ENCODE results near the gene EID1.
"Not testable (repeated sequence)": the region's sequence is repeated elsewhere in the genome, so short reads cannot be mapped to it uniquely, and the experiment has no call there.

The EID1 gene, protein sequence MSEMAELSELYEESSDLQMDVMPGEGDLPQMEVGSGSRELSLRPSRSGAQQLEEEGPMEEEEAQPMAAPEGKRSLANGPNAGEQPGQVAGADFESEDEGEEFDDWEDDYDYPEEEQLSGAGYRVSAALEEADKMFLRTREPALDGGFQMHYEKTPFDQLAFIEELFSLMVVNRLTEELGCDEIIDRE

GRCh38 chr15:48877630-48878595, at the start of gene EID1:
Gene EID1 (plus strand): TSS chr15:48878134. CDS start chr15:48878177, 43 bp downstream.
- DNase-seq = peak; percentile 92

- no peak for DNase-seq
These were observed 49.5 kb upstream of the EID1 start for GRCh38 chr15:48828471-48828870.

DNA sequence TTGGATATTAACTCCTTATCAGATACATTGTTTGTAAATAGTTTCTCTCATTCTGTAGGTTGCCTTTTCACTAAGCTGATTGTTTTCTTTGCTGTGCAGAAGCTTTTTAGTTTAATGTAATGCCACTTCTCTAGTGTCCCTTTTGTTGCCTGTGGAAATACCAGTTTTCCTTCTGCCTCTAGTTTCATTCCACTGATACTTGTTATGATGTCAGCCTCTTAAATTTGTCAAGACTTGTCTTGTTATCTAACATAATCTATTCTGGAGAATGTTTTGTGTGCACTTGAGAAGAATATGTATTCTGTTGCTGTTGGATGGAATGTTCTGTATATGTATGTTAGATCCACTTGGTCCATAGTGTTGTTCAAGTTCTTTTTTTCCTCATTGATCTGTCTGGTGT, 49.0 kb upstream of the EID1 start:
- DNase-seq = no peak

GRCh38 chr15:48832648-48833047, 45.3 kb upstream of the EID1 start:
- DNase-seq = no peak

DNA sequence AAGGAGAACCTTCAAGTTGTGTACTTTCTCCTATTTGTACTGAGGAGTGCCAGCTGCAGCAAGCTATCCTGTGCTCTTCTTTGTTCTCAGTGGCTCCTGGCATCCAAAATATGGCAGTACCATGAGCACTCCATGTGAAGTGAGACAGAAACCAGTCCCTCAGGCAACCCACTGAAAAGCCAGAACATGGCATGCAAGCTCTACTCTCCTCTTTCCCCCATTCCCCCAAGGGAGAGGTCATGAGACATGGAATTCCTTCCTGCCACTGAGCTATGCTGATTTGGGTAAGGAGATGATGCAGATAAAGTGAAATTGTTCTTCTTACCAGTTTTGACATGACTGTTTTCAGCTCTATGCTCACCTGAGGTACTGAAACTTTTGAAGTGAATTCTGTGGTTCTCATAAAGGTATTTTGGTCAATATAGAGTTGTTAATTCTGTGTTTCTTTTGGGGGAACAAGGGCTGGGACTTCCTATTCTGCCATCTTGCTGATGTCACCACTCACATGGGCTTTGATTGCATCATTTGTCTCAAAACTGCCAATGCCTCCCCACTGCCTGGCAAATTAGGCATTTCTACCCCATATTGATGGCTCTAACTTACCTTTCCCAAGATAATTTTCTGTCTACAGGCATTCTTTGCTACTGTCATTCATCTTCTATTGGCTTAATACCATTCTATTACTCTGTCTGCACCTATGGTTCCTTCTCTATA, 44.3 kb upstream of the EID1 start:
- no peak for DNase-seq

GRCh38 chr15:48834756-48835155, 43.2 kb upstream of the EID1 start:
- DNase-seq = no peak

DNA sequence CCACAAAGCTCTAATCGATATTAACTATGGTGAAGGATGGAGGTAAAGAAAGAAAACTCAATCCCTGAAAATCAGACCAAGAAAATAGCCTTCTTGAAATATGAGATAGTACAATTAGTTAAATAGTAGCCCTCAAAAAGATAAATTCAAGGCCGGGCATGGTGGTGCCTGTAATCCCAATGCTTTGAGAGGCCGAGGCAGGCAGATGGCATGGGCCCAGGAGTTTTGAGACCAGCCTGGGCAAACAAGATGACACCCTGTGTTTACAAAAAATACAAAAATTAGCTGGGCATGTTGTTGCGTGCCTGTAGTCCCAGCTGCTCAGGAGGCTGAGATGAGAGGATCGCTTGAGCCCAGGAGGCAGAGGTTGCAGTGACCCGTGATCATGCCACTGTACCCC, 35.4 kb upstream of the EID1 start:
- DNase-seq = no peak

DNA sequence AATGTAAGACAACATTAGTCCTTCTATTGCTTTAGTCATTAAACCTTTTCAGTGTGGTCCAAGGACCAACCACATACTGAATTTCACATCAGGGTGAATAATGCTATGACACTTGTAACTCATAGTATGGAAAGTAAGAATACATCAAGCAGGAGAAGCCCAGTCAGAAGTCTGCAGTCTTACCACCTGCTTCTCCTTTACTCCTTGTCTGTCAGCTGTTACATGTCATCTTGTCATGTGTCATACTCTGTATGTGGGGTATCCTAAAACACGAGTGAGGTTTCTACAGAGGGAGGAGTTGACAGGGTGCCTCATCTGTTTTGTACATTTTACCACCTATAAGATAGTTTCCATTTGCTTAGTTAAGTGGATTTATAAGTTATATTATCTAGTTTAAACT, 32.8 kb upstream of the EID1 start:
- DNase-seq = no peak

DNA sequence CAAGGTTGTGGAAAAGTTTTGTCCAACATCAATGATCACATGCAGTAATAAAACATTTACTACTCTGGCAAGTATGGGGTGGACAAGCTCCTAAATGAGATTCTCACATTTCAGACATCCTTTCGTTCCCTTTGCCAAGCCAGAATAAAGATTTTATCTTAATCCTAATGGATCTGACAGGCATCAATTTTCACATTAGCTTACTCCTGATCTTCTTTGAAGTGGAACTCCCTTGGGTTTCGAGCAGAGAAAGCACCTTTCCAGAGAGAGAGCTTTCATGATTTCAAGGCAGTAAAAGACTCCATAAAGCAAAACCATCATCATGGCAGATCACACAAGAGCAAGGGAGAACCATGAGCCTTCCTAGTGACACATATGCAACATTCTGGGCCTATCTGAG, 27.3 kb upstream of the EID1 start:
- DNase-seq = no peak

GRCh38 chr15:48851956-48852355, 26.0 kb upstream of the EID1 start:
- no peak for DNase-seq

DNA sequence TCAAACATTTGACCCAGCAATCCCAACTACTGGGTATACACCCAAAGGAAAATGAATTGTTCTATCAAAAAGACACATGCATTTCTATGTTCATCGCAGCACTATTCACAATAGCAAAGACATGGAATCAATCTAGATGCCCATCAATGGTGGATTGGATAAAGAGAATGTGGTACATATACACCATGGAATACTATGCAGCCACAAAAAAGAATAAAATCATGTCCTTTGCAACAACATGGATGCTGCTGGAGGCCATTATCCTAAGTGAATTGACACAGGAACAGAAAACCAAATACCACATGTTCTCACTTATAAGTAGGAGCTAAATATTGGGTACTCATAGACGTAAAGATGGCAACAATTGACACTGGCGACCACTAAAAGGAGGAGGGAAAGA, 23.5 kb upstream of the EID1 start:
- not testable (repeated sequence) for DNase-seq

GRCh38 chr15:48855501-48856440, 22.2 kb upstream of the EID1 start:
- DNase-seq = no peak

GRCh38 chr15:48856942-48857341, 21.0 kb upstream of the EID1 start:
- DNase-seq = no peak

DNA sequence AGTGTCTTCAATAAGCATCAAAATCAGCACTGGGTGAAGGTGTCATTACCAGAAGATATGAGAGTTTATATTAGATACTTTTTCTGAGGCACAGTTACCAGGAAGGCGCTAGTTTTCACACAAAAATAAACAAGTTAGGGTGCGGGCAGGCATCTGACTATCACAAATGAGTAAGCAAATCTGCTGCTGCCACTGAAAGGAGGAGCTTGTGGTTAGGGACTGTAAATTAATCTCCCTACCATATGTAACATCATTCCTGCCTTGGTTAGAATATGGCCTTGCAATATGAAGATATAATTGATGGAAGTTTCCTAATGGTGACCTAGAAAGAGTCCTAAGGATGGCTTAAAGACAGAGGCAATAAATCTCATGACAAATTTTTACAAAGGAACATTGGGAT, 19.5 kb upstream of the EID1 start:
- DNase-seq = peak; percentile 7

DNA sequence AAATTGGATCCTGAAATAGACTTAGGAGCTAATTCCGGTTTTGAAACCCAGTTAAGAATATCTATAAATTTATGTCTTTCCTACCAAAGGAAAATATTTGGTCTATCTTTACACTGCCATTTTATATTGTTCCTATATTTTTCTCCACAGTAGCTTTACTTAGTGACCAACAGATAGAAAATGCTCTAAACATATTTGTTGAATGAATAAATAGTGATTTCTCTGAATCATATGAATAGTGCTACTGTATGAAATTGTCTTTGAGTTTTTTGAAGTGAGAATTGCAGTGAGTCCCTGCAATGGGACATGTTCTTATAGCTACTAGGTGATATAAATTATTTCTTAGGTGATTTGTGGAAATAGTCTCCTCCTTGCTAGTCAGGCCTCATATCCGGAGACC, 18.5 kb upstream of the EID1 start:
- no peak for DNase-seq

DNA sequence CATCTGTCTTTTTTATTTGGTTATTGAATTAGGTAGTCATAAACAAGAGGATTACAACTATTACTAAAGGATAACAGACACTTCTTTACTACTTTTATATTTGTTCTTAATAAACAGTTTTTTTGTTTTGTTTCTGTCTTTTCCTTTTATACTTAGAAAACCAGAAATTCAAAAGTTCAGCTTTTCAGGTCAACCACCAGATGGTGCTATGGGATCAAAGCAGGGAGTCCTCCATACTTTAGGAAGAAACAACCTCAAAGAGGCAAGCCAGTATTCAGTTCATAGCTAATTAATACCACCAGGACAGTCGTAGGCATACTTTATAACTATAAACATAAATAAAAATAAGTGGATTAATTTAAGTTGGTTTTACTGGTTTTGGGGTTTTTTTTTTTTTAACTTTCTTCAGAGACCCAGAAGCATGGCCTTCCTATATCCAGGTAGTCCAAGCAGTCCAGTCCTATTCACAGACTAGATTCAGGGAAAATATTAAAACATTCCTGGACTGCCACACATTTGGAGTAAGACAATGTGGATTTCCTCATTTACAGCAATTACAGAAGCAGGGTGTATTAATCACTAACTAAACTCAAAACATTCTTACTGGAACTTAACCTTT, 16.0 kb upstream of the EID1 start:
- peak; percentile 13 for DNase-seq

GRCh38 chr15:48862705-48863104, 15.2 kb upstream of the EID1 start:
- no peak for DNase-seq

DNA sequence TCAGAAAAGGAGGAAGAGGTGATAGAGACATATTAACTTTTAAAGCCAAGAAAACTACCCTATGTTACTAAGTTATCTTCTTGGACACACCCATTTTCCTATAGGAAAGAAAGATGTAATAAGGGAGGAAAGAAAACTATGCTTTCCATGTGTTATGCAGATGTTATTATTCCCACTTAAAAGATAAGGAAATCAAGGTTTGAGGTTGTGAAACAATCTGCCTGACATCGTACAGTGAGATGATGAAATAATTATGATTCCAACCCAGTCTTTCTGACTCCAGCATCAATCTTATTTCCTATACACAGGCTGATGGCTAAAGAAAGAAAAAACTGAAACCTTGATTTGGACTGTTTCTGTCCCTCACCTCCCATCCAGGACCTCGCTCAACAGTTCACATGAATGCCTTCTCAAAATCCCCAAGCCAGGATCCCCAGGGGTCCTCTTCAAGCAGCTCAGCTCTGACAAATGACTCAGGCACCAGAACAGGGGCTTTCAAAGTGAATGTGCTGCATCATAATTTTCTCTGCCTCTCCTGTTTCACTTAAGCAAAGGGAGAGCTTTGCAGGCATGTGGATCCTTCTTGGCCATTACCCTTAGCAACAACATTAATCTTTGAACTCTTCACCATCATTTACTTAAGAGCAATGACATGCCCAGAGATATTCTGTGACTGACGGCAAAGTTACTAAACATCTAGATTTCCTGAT, 12.4 kb upstream of the EID1 start:
- DNase-seq = no peak

- DNase-seq = no peak
These were observed 11.8 kb upstream of the EID1 start for GRCh38 chr15:48866141-48866563.

DNA sequence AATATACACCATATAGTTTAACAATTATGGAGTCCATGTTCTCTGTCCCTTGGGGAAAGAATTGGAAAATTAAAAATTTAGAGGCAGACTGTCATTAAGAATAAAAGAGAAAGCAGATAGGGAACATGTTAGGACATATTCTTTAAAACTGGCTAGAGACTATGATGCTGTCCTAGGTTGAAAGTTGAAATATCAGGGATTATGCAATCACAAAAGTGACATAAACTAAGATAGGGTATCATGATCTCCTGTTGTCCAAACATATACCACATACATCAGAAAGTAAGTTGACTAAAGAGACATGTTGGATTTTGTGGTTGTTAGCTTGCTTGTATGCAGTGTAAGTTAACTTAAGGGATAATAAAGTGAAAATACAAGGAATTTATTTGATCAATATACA, 9.9 kb upstream of the EID1 start:
- no peak for DNase-seq

GRCh38 chr15:48868536-48868935, 9.4 kb upstream of the EID1 start:
- DNase-seq = no peak

Data from GDM1 (cell line).